HEK293 (cell line): Measurements from ENCODE around the gene DSCAM.

ENCODE experiments used
- CTCF ChIA-PET: fragments of 350-600 bp; formaldehyde crosslinking; extraction: SDS; loops from one replicate; lab custom pipeline; 2021; ENCODE audit warnings: antibody characterized with exemption; lab: Yijun Ruan, JAX
- POLR2A ChIA-PET: fragments of 300-600 bp; formaldehyde crosslinking; extraction: SDS; loops from one replicate; lab custom pipeline; 2020; ENCODE audit warnings: antibody characterized with exemption, inconsistent platforms; lab: Yijun Ruan, JAX
- H3K27ac ChIP-seq: fragments of 200-500 bp; sonication (Bioruptor generic); 2 replicates; pipeline ENCODE4 v1.5.1; 2014; ENCODE audit warnings: low read depth, low read length, control low read depth, inconsistent platforms; ENCODE audit errors: extremely low read depth
- H3K36me3 ChIP-seq, 2 experiments: fragments of 200-500 bp in 1 of 2; sonication (Bioruptor generic) in 1 of 2; 1 replicate in 1 of 2; 2 replicates in 1 of 2; pipeline ENCODE4 v1.5.1; 2014 to 2017; ENCODE audit warnings: inconsistent platforms in 2 of 2, low read length in 2 of 2; ENCODE audit not compliant: control insufficient read depth in 2 of 2, insufficient read depth in 1 of 2
- H3K4me1 ChIP-seq: fragments of 200-500 bp; sonication (Bioruptor generic); 2 replicates; pipeline ENCODE4 v1.5.1; 2014; ENCODE audit warnings: mild to moderate bottlenecking, low read length, inconsistent platforms; ENCODE audit not compliant: control insufficient read depth, insufficient read depth
- H3K4me3 ChIP-seq: 2 replicates; pipeline ENCODE4 v1.5.1; 2011; ENCODE audit warnings: low read depth, mild to moderate bottlenecking, control low read depth, low read length, moderate library complexity
- H3K9me3 ChIP-seq: fragments of 200-500 bp; sonication (Bioruptor generic); 2 replicates; pipeline ENCODE4 v1.5.1; 2014; ENCODE audit warnings: low read depth, low read length, inconsistent platforms; ENCODE audit not compliant: control insufficient read depth, insufficient read depth
- HOXA7 ChIP-seq: sonication (generic); formaldehyde crosslinking; IDR thresholded peaks from 2 replicates; pipeline ENCODE4 v1.8.1; 2022; ENCODE audit warnings: missing genetic modification reagents, borderline replicate concordance
- KLF9 ChIP-seq: fragments of 450-650 bp; formaldehyde crosslinking; IDR thresholded peaks from 2 replicates; pipeline ENCODE4 v1.5.1; 2016; ENCODE audit warnings: missing biosample characterization, missing genetic modification characterization, low read depth
- REST ChIP-seq: fragments of 450-650 bp; formaldehyde crosslinking; IDR thresholded peaks from 2 replicates; pipeline ENCODE4 v1.5.1; 2016; ENCODE audit warnings: missing biosample characterization, missing genetic modification characterization
- YY1 ChIP-seq: fragments of 450-650 bp; formaldehyde crosslinking; IDR thresholded peaks from 2 replicates; pipeline ENCODE4 v1.5.1; 2018; ENCODE audit warnings: missing biosample characterization, missing genetic modification characterization
- ZBTB21 ChIP-seq: fragments of 450-650 bp; formaldehyde crosslinking; IDR thresholded peaks from 2 replicates; pipeline ENCODE4 v1.5.1; 2017; ENCODE audit warnings: missing biosample characterization, missing genetic modification characterization
- ZFP41 ChIP-seq: fragments of 450-650 bp; formaldehyde crosslinking; IDR thresholded peaks from 2 replicates; pipeline ENCODE4 v1.5.1; 2016; ENCODE audit warnings: missing biosample characterization, missing genetic modification characterization, borderline replicate concordance
- ZNF132 ChIP-seq: fragments of 450-650 bp; formaldehyde crosslinking; IDR thresholded peaks from 2 replicates; pipeline ENCODE4 v1.5.1; 2017; ENCODE audit warnings: missing biosample characterization, missing genetic modification characterization, borderline replicate concordance
- ZNF16 ChIP-seq: fragments of 450-650 bp; formaldehyde crosslinking; IDR thresholded peaks from 2 replicates; pipeline ENCODE4 v1.5.1; 2016; ENCODE audit warnings: low read depth, missing biosample characterization, missing genetic modification characterization
- ZNF354C ChIP-seq: fragments of 450-650 bp; formaldehyde crosslinking; IDR thresholded peaks from 2 replicates; pipeline ENCODE4 v1.5.1; 2016; ENCODE audit warnings: missing biosample characterization, missing genetic modification characterization, low read depth, borderline replicate concordance
- ZNF362 ChIP-seq: fragments of 450-650 bp; formaldehyde crosslinking; IDR thresholded peaks from 2 replicates; pipeline ENCODE4 v1.5.1; 2016; ENCODE audit warnings: missing biosample characterization, missing genetic modification characterization
- ZNF37A ChIP-seq: fragments of 450-650 bp; IDR thresholded peaks from 2 replicates; pipeline ENCODE4 v1.5.1; 2018; ENCODE audit warnings: missing biosample characterization, missing genetic modification characterization
- ZNF48 ChIP-seq: fragments of 450-650 bp; formaldehyde crosslinking; IDR thresholded peaks from 2 replicates; pipeline ENCODE4 v1.5.1; 2016; ENCODE audit warnings: missing biosample characterization, missing genetic modification characterization
- ZNF488 ChIP-seq: fragments of 450-650 bp; formaldehyde crosslinking; IDR thresholded peaks from 2 replicates; pipeline ENCODE4 v1.5.1; 2016; ENCODE audit warnings: missing biosample characterization, missing genetic modification characterization
- ZNF580 ChIP-seq: fragments of 450-650 bp; formaldehyde crosslinking; IDR thresholded peaks from 2 replicates; pipeline ENCODE4 v1.5.1; 2016; ENCODE audit warnings: missing biosample characterization, missing genetic modification characterization
- ZSCAN23 ChIP-seq: fragments of 450-650 bp; formaldehyde crosslinking; IDR thresholded peaks from 2 replicates; pipeline ENCODE4 v1.5.1; 2016; ENCODE audit warnings: missing biosample characterization, missing genetic modification characterization

The DSCAM gene

GRCh38 chr21:40191616-40192015 lies 655.3 kb downstream of the DSCAM start:
- Histone ChIP-seq H3K36me3 (no peaks in the 10 kb centered on the region), H3K4me3 (no peak overlapping the region)
- CTCF ChIA-PET, result interaction anchor here (1.6 kb wide), 1 partner anchor 194 kb away, joined by 4 read pairs; no protein-coding TSS in a partner anchor
- no peak for TF ChIP-seq HOXA7 (CRISPR knock-in tag)
- TF ChIP-seq, all 188 proteins: peak for 0
- no peaks in the 10 kb centered on the region for H3K9me3 ChIP-seq
- no peaks in the 10 kb centered on the region for H3K4me1 ChIP-seq
- POLR2A ChIA-PET, result no interaction called here
- no peak overlapping the region for H3K27ac ChIP-seq

- POLR2A ChIA-PET, result no interaction called here
Observed at GRCh38 chr21:40191196-40191595, 655.8 kb downstream of the DSCAM start.

More at GRCh38 chr21:40191196-40191595, 655.8 kb downstream of the DSCAM start:
- no peak overlapping the region for H3K27ac ChIP-seq
- H3K36me3 ChIP-seq, result no peaks in the 10 kb centered on the region
- H3K4me1 ChIP-seq, result no peaks in the 10 kb centered on the region
- TF ChIP-seq ZNF48 (tag by site-specific recombination) (no peak), YY1 (no peak), ZNF362 (tag by site-specific recombination) (no peak), ZNF354C (tag by site-specific recombination) (no peak), ZNF37A (tag by site-specific recombination) (no peak), ZFP41 (tag by site-specific recombination) (no peak), ZSCAN23 (tag by site-specific recombination) (no peak), ZNF132 (tag by site-specific recombination) (no peak), ZNF16 (tag by site-specific recombination) (no peak), ZNF488 (no peak), REST (tag by site-specific recombination) (no peak), ZNF580 (tag by site-specific recombination) (no peak), ZBTB21 (tag by site-specific recombination) (no peak), KLF9 (tag by site-specific recombination) (no peak)
- H3K9me3 ChIP-seq, result no peaks in the 10 kb centered on the region
- CTCF ChIA-PET, result interaction anchor here (1.6 kb wide), 1 partner anchor 195 kb away, joined by 4 read pairs; no protein-coding TSS in a partner anchor
- no peak overlapping the region for H3K4me3 ChIP-seq
